Type B pancreatic cell (in vitro differentiated cells): ENCODE results near the gene OARD1. TPM values are rescaled to one million over a fixed set of nuclear protein-coding genes. Genes with fewer than 3 reads are reported as not detected.

Source experiments
- DNase-seq: peaks from one replicate; pipeline ENCODE4 v3.0.0; 2021; ENCODE audit warnings: mixed read lengths; ENCODE audit not compliant: unreplicated experiment; ENCODE audit errors: extremely low spot score
- H3K27ac Mint-ChIP-seq: 2 replicates; pipeline ENCODE4 v1.8.0; 2021; ENCODE audit warnings: mild to moderate bottlenecking, mixed read lengths
- H3K27me3 Mint-ChIP-seq: 2 replicates; pipeline ENCODE4 v1.8.0; 2021; ENCODE audit warnings: mixed read lengths
- H3K36me3 Mint-ChIP-seq: 2 replicates; pipeline ENCODE4 v1.8.0; 2021; ENCODE audit warnings: mixed read lengths
- H3K4me1 Mint-ChIP-seq: one replicate; pipeline ENCODE4 v1.8.0; 2021; ENCODE audit warnings: mixed read lengths; ENCODE audit not compliant: unreplicated experiment
- H3K4me3 Mint-ChIP-seq: 2 replicates; pipeline ENCODE4 v1.8.0; 2021; ENCODE audit warnings: mild to moderate bottlenecking, mixed read lengths
- H3K9me3 Mint-ChIP-seq: 2 replicates; pipeline ENCODE4 v1.8.0; 2021; ENCODE audit warnings: mixed read lengths
- CTCF ChIP-seq: fragments of 200-600 bp; sonication (generic); conservative IDR thresholded peaks from 2 replicates; pipeline ENCODE4 v1.5.0; 2021; ENCODE audit warnings: antibody characterized with exemption, mild to moderate bottlenecking
- total RNA-seq: library from RNA; stranded (reverse); gene quantifications from 2 replicates; pipeline ENCODE4 v1.2.1, GENCODE V29; 2021; ENCODE audit warnings: low replicate concordance

OARD1 gene
- total RNA-seq, 1 donor from 2014 or later = 33.7 TPM

- no peak overlapping the region for H3K27ac Mint-ChIP-seq
- no peak for TF ChIP-seq CTCF
- no peak for DNase-seq
- H3K4me1 Mint-ChIP-seq = peaks cover 24% of the 10 kb centered on the region
- H3K4me3 Mint-ChIP-seq = no peak overlapping the region
- H3K9me3 Mint-ChIP-seq = no peaks in the 10 kb centered on the region
- H3K27me3 Mint-ChIP-seq = no peaks in the 10 kb centered on the region
- H3K36me3 Mint-ChIP-seq = no peaks in the 10 kb centered on the region
Measured at GRCh38 chr6:41032830-41033229, 39.3 kb downstream of the OARD1 start.

- Mint-ChIP-seq H3K27ac (peak overlapping the region; percentile 69), H3K9me3 (no peaks in the 10 kb centered on the region), H3K4me3 (peak overlapping the region; percentile 87), H3K4me1 (peaks cover 28% of the 10 kb centered on the region), H3K36me3 (peaks cover 6% of the 10 kb centered on the region), H3K27me3 (no peaks in the 10 kb centered on the region)
- TF ChIP-seq CTCF = no peak
- no peak for DNase-seq
Measured at GRCh38 chr6:41028561-41029412, 43.4 kb downstream of the OARD1 start.

- DNase-seq = peak; percentile 92
- H3K9me3 Mint-ChIP-seq = no peaks in the 10 kb centered on the region
- peak overlapping the region; percentile 87 for H3K4me3 Mint-ChIP-seq
- no peaks in the 10 kb centered on the region for H3K27me3 Mint-ChIP-seq
- peak overlapping the region; percentile 69 for H3K27ac Mint-ChIP-seq
- H3K4me1 Mint-ChIP-seq = peaks cover 31% of the 10 kb centered on the region
- peak; percentile 100 for TF ChIP-seq CTCF
- peaks cover 8% of the 10 kb centered on the region for H3K36me3 Mint-ChIP-seq
Measured at GRCh38 chr6:41027799-41028560, 44.2 kb downstream of the OARD1 start.

GRCh38 chr6:41027241-41027640, 44.9 kb downstream of the OARD1 start:
- Mint-ChIP-seq H3K36me3 (peaks cover 8% of the 10 kb centered on the region), H3K27ac (peak overlapping the region; percentile 62), H3K4me3 (peak overlapping the region; percentile 87), H3K27me3 (no peaks in the 10 kb centered on the region), H3K4me1 (peaks cover 39% of the 10 kb centered on the region), H3K9me3 (no peaks in the 10 kb centered on the region)
- DNase-seq = no peak
- no peak for TF ChIP-seq CTCF

GRCh38 chr6:41025966-41026530, 46.1 kb downstream of the OARD1 start:
- Mint-ChIP-seq H3K4me1 (peaks cover 44% of the 10 kb centered on the region), H3K27me3 (no peaks in the 10 kb centered on the region), H3K4me3 (peak overlapping the region; percentile 82), H3K36me3 (peaks cover 8% of the 10 kb centered on the region), H3K27ac (peak overlapping the region; percentile 38), H3K9me3 (no peaks in the 10 kb centered on the region)
- DNase-seq = no peak
- no peak for TF ChIP-seq CTCF
